IMR-90 (cell line): ENCODE data around the gene NEAT1. TPM values are rescaled to one million over a fixed set of nuclear protein-coding genes. Genes with fewer than 3 reads are reported as not detected.

Source experiments
- ATAC-seq: fragments of 200-7000 bp; cut with Tn5 transposase; 2 replicates; pipeline ENCODE4 v1.9.1; 2020; ENCODE audit warnings: low read depth, mild to moderate bottlenecking, moderate library complexity
- BruUV-seq: library from RNA; stranded (reverse); fragments of 400-500 nt; replicated peaks from 2 replicates; lab custom pipeline; 2021; lab: Mats Ljungman, UMichigan
- CTCF ChIA-PET: fragments of 300-600 bp; formaldehyde crosslinking; extraction: SDS; loops from one replicate; lab custom pipeline; 2021; ENCODE audit warnings: antibody characterized with exemption; lab: Yijun Ruan, JAX
- POLR2A ChIA-PET: fragments of 300-600 bp; sonication (Branson Sonifier 250); formaldehyde crosslinking; loops from one replicate; lab custom pipeline; 2022; ENCODE audit warnings: antibody characterized with exemption; ENCODE audit not compliant: unreplicated experiment; lab: Charles Lee
- DNase-seq: peaks from one replicate; pipeline ENCODE4 v3.0.0; 2013
- H2AFZ ChIP-seq: replicated peaks from 2 replicates; pipeline ENCODE3; 2013; ENCODE audit warnings: low read length, mild to moderate bottlenecking; ENCODE audit not compliant: poor library complexity
- H2AK5ac ChIP-seq: 2 replicates; pipeline ENCODE4 v1.6.1; 2013; ENCODE audit warnings: low read depth, low read length, inconsistent platforms
- H2AK9ac ChIP-seq: replicated peaks from 2 replicates; pipeline ENCODE3; 2013; ENCODE audit warnings: mild to moderate bottlenecking, low read depth, low read length, moderate library complexity; ENCODE audit not compliant: poor library complexity
- H2BK120ac ChIP-seq: 2 replicates; pipeline ENCODE4 v1.6.1; 2013; ENCODE audit warnings: low read depth, low read length, inconsistent platforms
- H2BK15ac ChIP-seq: 3 replicates; pipeline ENCODE4 v1.6.1; 2013; ENCODE audit warnings: low read depth, low read length, inconsistent platforms
- H2BK20ac ChIP-seq: 2 replicates; pipeline ENCODE4 v1.6.1; 2013; ENCODE audit warnings: low read depth, mild to moderate bottlenecking, inconsistent platforms, low read length, moderate library complexity
- H2BK5ac ChIP-seq: 2 replicates; pipeline ENCODE4 v1.6.1; 2013; ENCODE audit warnings: mild to moderate bottlenecking, low read depth, low read length, inconsistent platforms; ENCODE audit not compliant: poor library complexity, severe bottlenecking
- H3K14ac ChIP-seq: replicated peaks from 2 replicates; pipeline ENCODE4 v1.6.1; 2013; ENCODE audit warnings: low read depth, low read length, inconsistent platforms
- H3K18ac ChIP-seq: 2 replicates; pipeline ENCODE4 v1.6.1; 2013; ENCODE audit warnings: low read depth, low read length, control low read depth
- H3K23ac ChIP-seq: 2 replicates; pipeline ENCODE4 v1.6.1; 2013; ENCODE audit warnings: low read depth, low read length, inconsistent platforms
- H3K27ac ChIP-seq: 2 replicates; pipeline ENCODE4 v1.5.1; 2013; ENCODE audit warnings: mild to moderate bottlenecking, control low read depth, low read length; ENCODE audit not compliant: insufficient read depth
- H3K27me3 ChIP-seq: 2 replicates; pipeline ENCODE4 v1.6.1; 2013; ENCODE audit warnings: low read length; ENCODE audit not compliant: control insufficient read depth, insufficient read depth
- H3K36me3 ChIP-seq: 2 replicates; pipeline ENCODE4 v1.6.1; 2013; ENCODE audit warnings: low read length, mixed read lengths; ENCODE audit not compliant: control insufficient read depth, insufficient read depth
- H3K4ac ChIP-seq: 2 replicates; pipeline ENCODE4 v1.6.1; 2013; ENCODE audit warnings: low read depth, low read length, inconsistent platforms
- H3K4me1 ChIP-seq: 2 replicates; pipeline ENCODE4 v1.6.1; 2013; ENCODE audit warnings: low read length, mixed read lengths; ENCODE audit not compliant: control insufficient read depth, insufficient read depth
- H3K4me2 ChIP-seq: 2 replicates; pipeline ENCODE4 v1.6.1; 2013; ENCODE audit warnings: low read depth, mild to moderate bottlenecking, control low read depth, low read length, moderate library complexity
- H3K4me3 ChIP-seq: 2 replicates; pipeline ENCODE4 v1.5.1; 2013; ENCODE audit warnings: low read depth, mild to moderate bottlenecking, control low read depth, low read length, moderate library complexity; ENCODE audit not compliant: insufficient read depth
- H3K56ac ChIP-seq: 2 replicates; pipeline ENCODE4 v1.6.1; 2013; ENCODE audit warnings: low read length, inconsistent platforms; ENCODE audit not compliant: insufficient read depth; ENCODE audit errors: extremely low read depth
- H3K79me1 ChIP-seq, 2 experiments: 2 replicates each; pipeline ENCODE4 v1.6.1; 2013; ENCODE audit warnings: low read length in 2 of 2, inconsistent platforms in 1 of 2, low read depth in 1 of 2
- H3K9ac ChIP-seq: 2 replicates; pipeline ENCODE4 v1.6.1; 2013; ENCODE audit warnings: low read depth, low read length, control low read depth
- H3K9me1 ChIP-seq: 2 replicates; pipeline ENCODE4 v1.6.1; 2013; ENCODE audit warnings: low read length, inconsistent platforms; ENCODE audit not compliant: insufficient read depth
- H3K9me3 ChIP-seq: 2 replicates; pipeline ENCODE4 v1.6.1; 2013; ENCODE audit warnings: low read length; ENCODE audit not compliant: control insufficient read depth, insufficient read depth
- H4K20me1 ChIP-seq: 2 replicates; pipeline ENCODE4 v1.6.1; 2013; ENCODE audit warnings: low read length, inconsistent platforms; ENCODE audit not compliant: insufficient read depth
- H4K5ac ChIP-seq: 2 replicates; pipeline ENCODE4 v1.6.1; 2013; ENCODE audit warnings: mild to moderate bottlenecking, low read depth, low read length, control low read depth
- H4K8ac ChIP-seq, 2 experiments: 2 replicates each; pipeline ENCODE4 v1.6.1; 2013; ENCODE audit warnings: low read depth in 2 of 2, low read length in 2 of 2, control low read depth in 1 of 2, inconsistent platforms in 1 of 2
- H4K91ac ChIP-seq: 2 replicates; pipeline ENCODE4 v1.6.1; 2013; ENCODE audit warnings: low read depth, low read length, inconsistent platforms; ENCODE audit not compliant: insufficient read depth
- BHLHE40 ChIP-seq: fragments of 150-350 bp; IDR thresholded peaks from 2 replicates; pipeline ENCODE4 v1.6.1; 2016; ENCODE audit warnings: mild to moderate bottlenecking, low read depth, low read length
- CEBPB ChIP-seq: IDR thresholded peaks from 2 replicates; pipeline ENCODE4 v1.6.1; 2012; ENCODE audit warnings: low read depth, low read length, improper control_type of control experiment
- MAFK ChIP-seq: IDR thresholded peaks from 2 replicates; pipeline ENCODE4 v1.6.1; 2012; ENCODE audit warnings: low read depth, low read length, improper control_type of control experiment
- POLR2A ChIP-seq: IDR thresholded peaks from 2 replicates; pipeline ENCODE4 v1.6.1; 2012; ENCODE audit warnings: mild to moderate bottlenecking, low read depth, low read length
- WGBS, 2 experiments: methylation state at CpG; one replicate each; pipeline versions ENCODE4 v1.1.5 to v1.1.7; 2013; ENCODE audit warnings: missing lambda C conversion rate in 2 of 2; ENCODE audit not compliant: insufficient read length in 1 of 2; ENCODE audit errors: extremely low coverage in 2 of 2; 5-methylcytosine and 5-hydroxymethylcytosine counted together
- dilution Hi-C: fragments of 300-500 bp; cut with HindIII; formaldehyde crosslinking; loops from one replicate; pipeline ENCODE4 v1.14.3; 2018; ENCODE audit warnings: low sequenced_read_pairs; ENCODE audit not compliant: unreplicated experiment
- in situ Hi-C: fragments of 300-500 bp; cut with MboI; formaldehyde crosslinking; loops from 3 replicates; pipeline ENCODE4 v1.14.3; 2019; ENCODE audit warnings: low sequenced_read_pairs, inconsistent platforms, mixed read lengths
- intact Hi-C: fragments of 100-400 bp; cut with micrococcal nuclease; formaldehyde crosslinking; loops from 2 replicates; pipeline ENCODE4 v1.10.0; 2022
- polyA plus RNA-seq, 3 experiments: library from polyadenylated mRNA; depleted of rRNA; stranded (reverse); fragments of >200 nt; gene quantifications; 2 replicates each; pipeline ENCODE4 v1.2.3, GENCODE V29; 2012; ENCODE audit warnings: low replicate concordance in 1 of 3
- total RNA-seq: library from RNA; depleted of rRNA; stranded (reverse); fragments of >200 nt; gene quantifications from 2 replicates; pipeline ENCODE4 v1.2.3, GENCODE V29; 2012
- TF ChIP-seq, protein P1 (sequence below): fragments of 150-350 bp; IDR thresholded peaks from 2 replicates; pipeline ENCODE4 v1.6.1; 2017; ENCODE audit warnings: mild to moderate bottlenecking, antibody characterized with exemption, low read length, low read depth

NEAT1 gene
- total and polyA plus RNA-seq, 2 of the 4 experiments (the other 2 are of a cell fraction), result 30.1 to 114 TPM

GRCh38 chr11:65383778-65384177 is 38.8 kb upstream of the NEAT1 start:
- TF ChIP-seq MAFK, result no peak
- TF ChIP-seq, protein P1, sequence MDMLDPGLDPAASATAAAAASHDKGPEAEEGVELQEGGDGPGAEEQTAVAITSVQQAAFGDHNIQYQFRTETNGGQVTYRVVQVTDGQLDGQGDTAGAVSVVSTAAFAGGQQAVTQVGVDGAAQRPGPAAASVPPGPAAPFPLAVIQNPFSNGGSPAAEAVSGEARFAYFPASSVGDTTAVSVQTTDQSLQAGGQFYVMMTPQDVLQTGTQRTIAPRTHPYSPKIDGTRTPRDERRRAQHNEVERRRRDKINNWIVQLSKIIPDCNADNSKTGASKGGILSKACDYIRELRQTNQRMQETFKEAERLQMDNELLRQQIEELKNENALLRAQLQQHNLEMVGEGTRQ, result no peak
- TF ChIP-seq BHLHE40, result no peak
- no peak; the same call in 1 of the 2 replicates for TF ChIP-seq POLR2A
- peak; percentile 50; the same call in 1 of the 2 replicates for TF ChIP-seq CEBPB
- Histone ChIP-seq H3K4ac (peak overlapping the region; percentile 82), H3K79me1 (peaks cover 29 to 68% of the 10 kb centered on the region in 2 experiments), H2BK20ac (peak overlapping the region; percentile 41), H2AK5ac (peak overlapping the region; percentile 93), H2BK5ac (peak overlapping the region; percentile 1), H4K8ac (peak overlapping the region in 1 of 2 experiments; percentile 24; a peak in 2 of 4 replicates), H4K91ac (peak overlapping the region; percentile 75), H3K4me2 (no peak overlapping the region), H3K36me3 (no peaks in the 10 kb centered on the region), H3K27ac (peak overlapping the region; percentile 51), H3K9ac (no peak overlapping the region), H3K4me1 (peaks cover 30% of the 10 kb centered on the region), H2AFZ (no peak overlapping the region), H2BK120ac (peak overlapping the region; percentile 23), H2AK9ac (peak overlapping the region; percentile 69), H3K56ac (no peak overlapping the region), H4K5ac (0 out of 2 replicates have a peak overlapping the region, but pooled peaks have one; percentile 5), H2BK15ac (peak overlapping the region; percentile 86), H3K23ac (peak overlapping the region; percentile 80; the same call in 1 of the 2 replicates), H3K9me1 (peaks cover 27% of the 10 kb centered on the region), H3K18ac (no peak overlapping the region), H3K9me3 (no peaks in the 10 kb centered on the region), H3K4me3 (no peak overlapping the region), H4K20me1 (peaks cover 6% of the 10 kb centered on the region), H3K27me3 (no peaks in the 10 kb centered on the region), H3K14ac (peak overlapping the region; percentile 74)
- in situ Hi-C loops (no loop called here), intact Hi-C loops (loop anchor here (5.0 kb wide), 1 partner anchor 189 kb away; the partner anchor contains the start of genes FAM89B and ZNRD2), dilution Hi-C loops (no loop called here)
- ChIA-PET CTCF (no interaction called here), POLR2A (interaction anchor here (0.6 to 4.7 kb wide), 4 partner anchors 8 to 122 kb away, joined by 3 to 32 read pairs (median 4); partner anchors contain the start of genes MALAT1 and NEAT1)
- BruUV-seq, result no TSS peak
- ATAC-seq, result no peak
- DNase-seq, result no peak
- 100% methylated on average over 2 of the region's 6 CpGs; no CpG with 5 or more reads in 1 of the 2 experiments for WGBS, 2 experiments
